ENCODE data around the gene CNTN4.

- TF ChIP-seq POLR2A (IDR thresholded peaks at IDR 0.05): no peak
- TF ChIP-seq, protein P1, sequence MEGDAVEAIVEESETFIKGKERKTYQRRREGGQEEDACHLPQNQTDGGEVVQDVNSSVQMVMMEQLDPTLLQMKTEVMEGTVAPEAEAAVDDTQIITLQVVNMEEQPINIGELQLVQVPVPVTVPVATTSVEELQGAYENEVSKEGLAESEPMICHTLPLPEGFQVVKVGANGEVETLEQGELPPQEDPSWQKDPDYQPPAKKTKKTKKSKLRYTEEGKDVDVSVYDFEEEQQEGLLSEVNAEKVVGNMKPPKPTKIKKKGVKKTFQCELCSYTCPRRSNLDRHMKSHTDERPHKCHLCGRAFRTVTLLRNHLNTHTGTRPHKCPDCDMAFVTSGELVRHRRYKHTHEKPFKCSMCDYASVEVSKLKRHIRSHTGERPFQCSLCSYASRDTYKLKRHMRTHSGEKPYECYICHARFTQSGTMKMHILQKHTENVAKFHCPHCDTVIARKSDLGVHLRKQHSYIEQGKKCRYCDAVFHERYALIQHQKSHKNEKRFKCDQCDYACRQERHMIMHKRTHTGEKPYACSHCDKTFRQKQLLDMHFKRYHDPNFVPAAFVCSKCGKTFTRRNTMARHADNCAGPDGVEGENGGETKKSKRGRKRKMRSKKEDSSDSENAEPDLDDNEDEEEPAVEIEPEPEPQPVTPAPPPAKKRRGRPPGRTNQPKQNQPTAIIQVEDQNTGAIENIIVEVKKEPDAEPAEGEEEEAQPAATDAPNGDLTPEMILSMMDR (IDR thresholded peaks at IDR 0.05): no peak
Observed at GRCh38 chr3:2863127-2863526, 764.5 kb downstream of the CNTN4 start.

All from body of pancreas (tissue), 4 donors.